ENCODE results near the gene MYADM.

Gene MYADM, protein sequence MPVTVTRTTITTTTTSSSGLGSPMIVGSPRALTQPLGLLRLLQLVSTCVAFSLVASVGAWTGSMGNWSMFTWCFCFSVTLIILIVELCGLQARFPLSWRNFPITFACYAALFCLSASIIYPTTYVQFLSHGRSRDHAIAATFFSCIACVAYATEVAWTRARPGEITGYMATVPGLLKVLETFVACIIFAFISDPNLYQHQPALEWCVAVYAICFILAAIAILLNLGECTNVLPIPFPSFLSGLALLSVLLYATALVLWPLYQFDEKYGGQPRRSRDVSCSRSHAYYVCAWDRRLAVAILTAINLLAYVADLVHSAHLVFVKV

DNA sequence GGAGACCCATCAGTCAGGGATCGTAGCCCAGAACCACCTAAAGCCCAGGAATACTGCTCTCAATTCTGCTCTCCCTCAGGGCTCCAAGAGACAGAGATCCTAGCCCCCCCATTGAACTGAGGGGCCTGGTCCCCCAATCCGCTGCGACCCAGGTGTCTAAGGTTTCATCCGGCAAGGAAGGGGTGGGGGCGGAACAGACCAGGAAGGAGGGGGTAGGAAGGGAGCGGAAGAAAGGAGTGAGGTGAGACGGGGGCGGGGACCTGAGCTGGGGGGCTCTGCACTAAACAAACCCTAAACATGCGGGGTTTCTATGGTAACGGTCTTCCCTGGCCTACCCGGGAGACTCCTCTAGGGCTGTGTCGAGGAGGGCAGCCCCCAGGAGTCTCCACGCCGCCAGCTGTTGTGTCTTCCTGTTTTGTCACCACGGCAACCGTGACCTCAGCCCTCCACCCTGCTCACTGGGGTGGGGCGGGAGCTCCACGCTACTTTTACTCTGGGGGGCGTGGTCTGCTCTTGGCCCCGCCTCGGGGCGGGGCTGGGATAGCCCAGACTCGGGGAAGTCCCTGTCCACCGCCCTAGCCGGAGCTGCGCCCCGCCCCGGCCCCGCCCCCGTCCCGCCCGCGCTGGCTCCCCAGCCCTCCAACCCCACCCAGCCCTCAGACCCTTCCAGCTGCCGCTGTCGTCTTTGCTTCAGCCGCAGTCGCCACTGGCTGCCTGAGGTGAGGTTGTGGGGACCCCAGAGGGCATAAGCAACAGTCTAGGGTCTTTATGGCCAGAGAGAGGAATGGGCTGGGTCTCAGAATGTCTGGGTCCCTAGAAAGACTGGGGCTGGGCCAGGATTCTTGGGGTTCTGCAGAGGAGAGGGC, at the start of gene MYADM:
Gene MYADM (plus strand): TSS at position 659 of the 866 bp plus-strand sequence. CDS start 5,647 bp downstream, outside the sequence.
- TF ChIP-seq, protein P1, sequence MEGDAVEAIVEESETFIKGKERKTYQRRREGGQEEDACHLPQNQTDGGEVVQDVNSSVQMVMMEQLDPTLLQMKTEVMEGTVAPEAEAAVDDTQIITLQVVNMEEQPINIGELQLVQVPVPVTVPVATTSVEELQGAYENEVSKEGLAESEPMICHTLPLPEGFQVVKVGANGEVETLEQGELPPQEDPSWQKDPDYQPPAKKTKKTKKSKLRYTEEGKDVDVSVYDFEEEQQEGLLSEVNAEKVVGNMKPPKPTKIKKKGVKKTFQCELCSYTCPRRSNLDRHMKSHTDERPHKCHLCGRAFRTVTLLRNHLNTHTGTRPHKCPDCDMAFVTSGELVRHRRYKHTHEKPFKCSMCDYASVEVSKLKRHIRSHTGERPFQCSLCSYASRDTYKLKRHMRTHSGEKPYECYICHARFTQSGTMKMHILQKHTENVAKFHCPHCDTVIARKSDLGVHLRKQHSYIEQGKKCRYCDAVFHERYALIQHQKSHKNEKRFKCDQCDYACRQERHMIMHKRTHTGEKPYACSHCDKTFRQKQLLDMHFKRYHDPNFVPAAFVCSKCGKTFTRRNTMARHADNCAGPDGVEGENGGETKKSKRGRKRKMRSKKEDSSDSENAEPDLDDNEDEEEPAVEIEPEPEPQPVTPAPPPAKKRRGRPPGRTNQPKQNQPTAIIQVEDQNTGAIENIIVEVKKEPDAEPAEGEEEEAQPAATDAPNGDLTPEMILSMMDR (IDR thresholded peaks at IDR 0.05; ENCODE audit: extremely low read depth, insufficient read depth, missing control alignments), result no peak
- in situ Hi-C loops (cut with MboI; ENCODE audit: low pct_unique_long_range_greater_than_20kb, low sequenced_read_pairs, unreplicated experiment), result no loop called here
- DNase-seq (ENCODE audit: low spot score), result peak; percentile 100

DNA sequence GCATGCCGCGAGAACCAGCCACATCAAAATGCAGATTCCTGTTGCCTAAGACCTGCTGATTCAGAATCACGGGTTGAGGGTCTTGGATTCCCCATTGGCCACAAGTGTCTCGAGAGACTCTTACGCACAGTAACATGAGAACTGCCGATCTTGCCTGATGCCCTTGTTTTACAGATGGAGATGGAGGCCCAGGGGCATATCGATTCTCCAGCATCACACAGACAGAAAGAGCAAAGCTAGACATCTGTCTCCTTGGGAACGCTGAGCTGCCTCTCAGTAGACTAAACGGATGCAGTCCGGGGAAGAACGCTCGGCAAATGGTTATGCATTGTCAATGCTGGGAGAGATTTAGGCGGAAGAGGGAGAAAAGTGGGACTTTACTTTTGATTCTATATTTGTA, 48.9 kb upstream of the MYADM start:
- TF ChIP-seq, protein P1 (IDR thresholded peaks at IDR 0.05; ENCODE audit: extremely low read depth, insufficient read depth, missing control alignments), result no peak
- in situ Hi-C loops (cut with MboI; ENCODE audit: low pct_unique_long_range_greater_than_20kb, low sequenced_read_pairs, unreplicated experiment), result no loop called here
- DNase-seq (ENCODE audit: low spot score), result no peak

DNA sequence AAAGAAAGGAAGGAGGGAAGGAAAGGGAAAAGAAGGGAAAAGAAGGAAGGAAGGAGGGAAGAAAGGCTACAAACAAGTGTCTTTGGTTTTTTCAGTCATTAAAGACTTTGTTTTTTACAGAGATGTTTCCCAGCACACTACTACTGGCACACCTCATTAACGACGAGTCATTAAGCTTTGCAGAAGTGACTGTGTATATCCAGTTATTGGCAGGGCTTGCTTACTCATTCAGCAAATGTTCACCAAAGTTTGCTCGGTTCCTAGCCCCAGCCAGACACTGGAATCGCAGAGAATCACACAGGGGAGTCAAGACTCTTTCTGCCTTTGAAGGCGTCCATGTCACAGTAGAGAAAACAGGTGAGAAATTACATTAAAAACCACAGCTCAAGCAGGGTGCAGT, 47.8 kb upstream of the MYADM start:
- in situ Hi-C loops (cut with MboI; ENCODE audit: low pct_unique_long_range_greater_than_20kb, low sequenced_read_pairs, unreplicated experiment), result no loop called here
- TF ChIP-seq, protein P1 (IDR thresholded peaks at IDR 0.05; ENCODE audit: extremely low read depth, insufficient read depth, missing control alignments), result no peak
- no peak for DNase-seq (ENCODE audit: low spot score)

DNA sequence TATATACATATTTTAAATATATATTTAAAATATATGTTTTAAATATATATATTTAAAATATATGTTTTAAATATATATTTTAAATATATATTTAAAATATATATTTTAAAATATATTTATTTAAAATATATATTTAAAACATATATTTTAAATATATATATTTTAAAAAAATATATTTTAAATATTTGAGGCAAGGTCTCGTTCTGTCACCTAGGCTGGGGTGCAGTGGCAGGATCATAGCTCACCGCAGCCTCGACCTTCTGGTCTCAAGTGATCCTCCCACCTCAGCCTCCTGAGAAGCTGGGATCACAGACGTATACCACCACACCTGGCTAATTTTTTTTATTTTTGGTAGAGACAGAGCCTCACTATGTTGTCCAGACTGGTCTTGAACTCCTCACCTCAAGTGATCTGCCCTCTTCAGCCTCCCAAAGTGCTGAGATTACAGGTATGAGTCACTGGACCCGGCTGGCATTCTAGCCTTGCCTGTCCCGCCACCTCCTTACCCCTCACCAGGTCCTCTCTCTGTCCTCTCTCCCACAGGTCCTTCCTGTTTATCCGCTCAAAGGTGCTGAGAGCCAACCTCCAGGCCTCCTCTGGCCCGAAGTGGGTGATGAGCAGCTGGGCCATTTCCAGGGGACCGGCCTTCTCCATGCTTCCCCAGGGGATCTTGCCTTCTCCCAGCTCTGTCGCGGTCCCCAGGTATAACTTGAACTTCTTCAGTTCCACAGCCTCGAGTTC, 44.1 kb upstream of the MYADM start:
- in situ Hi-C loops (cut with MboI; ENCODE audit: low pct_unique_long_range_greater_than_20kb, low sequenced_read_pairs, unreplicated experiment), result no loop called here
- TF ChIP-seq, protein P1 (IDR thresholded peaks at IDR 0.05; ENCODE audit: extremely low read depth, insufficient read depth, missing control alignments), result no peak

DNA sequence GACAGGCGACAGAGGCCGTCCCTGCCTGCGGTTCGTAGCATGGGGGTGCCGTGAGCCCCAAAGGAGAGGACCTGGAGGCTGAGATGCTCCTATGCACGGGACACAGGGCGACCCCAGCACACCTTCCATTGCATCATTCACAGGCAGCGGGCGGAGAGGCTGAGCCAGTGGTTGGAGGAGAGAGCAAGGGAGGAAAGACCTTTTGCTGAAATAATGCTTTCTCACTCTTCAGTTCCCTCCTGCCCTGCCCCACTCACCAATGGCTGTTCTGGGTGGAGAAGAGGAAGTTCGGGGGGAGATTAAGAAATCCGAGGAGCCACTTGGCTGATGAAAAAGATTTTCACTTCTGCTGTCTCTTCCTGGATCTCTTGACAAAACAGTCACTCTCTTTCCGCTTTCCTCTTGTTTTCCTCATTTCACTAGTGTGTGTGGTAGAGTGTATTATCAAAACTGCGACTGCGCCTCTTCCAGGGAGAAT, 43.5 kb upstream of the MYADM start, which contains the start of gene NLRP12:
Gene NLRP12 (minus strand): TSS at position 181 of the 478 bp plus-strand sequence. CDS start 140 bp downstream, at position 41.
- in situ Hi-C loops (cut with MboI; ENCODE audit: low pct_unique_long_range_greater_than_20kb, low sequenced_read_pairs, unreplicated experiment), result no loop called here
- no peak for DNase-seq (ENCODE audit: low spot score)
- TF ChIP-seq, protein P1 (IDR thresholded peaks at IDR 0.05; ENCODE audit: extremely low read depth, insufficient read depth, missing control alignments), result no peak

More for the DNA sequence above, 44.1 kb upstream of the MYADM start:
- no peak for DNase-seq (ENCODE audit: low spot score)

DNA sequence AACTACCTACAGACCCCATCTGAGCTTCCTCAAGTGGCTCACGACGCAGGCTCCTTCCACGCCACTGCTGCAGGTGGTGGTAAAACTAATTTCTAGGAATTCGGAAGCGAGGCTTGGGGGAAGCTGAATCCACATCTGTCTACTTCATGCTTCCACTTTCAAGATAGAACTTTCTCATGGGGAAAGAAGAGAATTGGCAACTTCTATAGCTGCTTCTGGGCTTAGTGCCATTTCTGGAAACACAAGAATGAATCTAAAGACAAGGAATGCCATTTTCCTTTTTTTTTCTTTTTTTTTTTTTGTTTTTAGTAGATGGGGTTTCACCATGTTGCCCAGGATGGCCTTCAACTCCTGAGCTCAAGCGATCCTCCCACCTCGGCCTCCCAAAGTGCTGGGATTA, 40.8 kb upstream of the MYADM start:
- in situ Hi-C loops (cut with MboI; ENCODE audit: low pct_unique_long_range_greater_than_20kb, low sequenced_read_pairs, unreplicated experiment), result no loop called here
- TF ChIP-seq, protein P1 (IDR thresholded peaks at IDR 0.05; ENCODE audit: extremely low read depth, insufficient read depth, missing control alignments), result no peak
- no peak for DNase-seq (ENCODE audit: low spot score)

Measured in GM13977 (cell line).